Caco-2 (cell line): ENCODE results near the gene BTBD3. TPM values are rescaled to one million over a fixed set of nuclear protein-coding genes. Genes with fewer than 3 reads are reported as not detected.

Source experiments
- BruUV-seq: library from RNA; stranded (reverse); fragments of 400-500 nt; replicated peaks from 2 replicates; lab custom pipeline; 2021; lab: Mats Ljungman, UMichigan
- CTCF ChIA-PET: fragments of 300-600 bp; sonication (Branson Sonifier 250); formaldehyde crosslinking; loops from one replicate; lab custom pipeline; 2022; ENCODE audit warnings: antibody characterized with exemption; lab: Charles Lee
- POLR2A ChIA-PET: fragments of 300-600 bp; sonication (Branson Sonifier 250); formaldehyde crosslinking; loops from one replicate; lab custom pipeline; 2022; ENCODE audit warnings: antibody characterized with exemption; lab: Charles Lee
- DNase-seq, 2 experiments: peaks; one replicate each; pipeline versions ENCODE4 v3.0.0 to v3.0.0-alpha.2; 2020 to 2022
- H3K27me3 ChIP-seq: replicated peaks from 2 replicates; pipeline ENCODE4 v1.6.0; 2011; ENCODE audit warnings: low read length; ENCODE audit not compliant: control insufficient read depth, insufficient read depth
- H3K36me3 ChIP-seq: 2 replicates; pipeline ENCODE4 v1.5.1; 2011; ENCODE audit warnings: low read length; ENCODE audit not compliant: control insufficient read depth, insufficient read depth
- H3K4me1 ChIP-seq: fragments of 250-450 bp; sonication (Bioruptor Pico); 2 replicates; pipeline ENCODE4 v1.5.1; 2020; ENCODE audit warnings: mild to moderate bottlenecking
- H3K4me3 ChIP-seq: 2 replicates; pipeline ENCODE4 v1.5.1; 2011; ENCODE audit warnings: low read depth, mild to moderate bottlenecking, control low read depth, low read length
- H3K9me3 ChIP-seq: fragments of 250-450 bp; sonication (Bioruptor Pico); 2 replicates; pipeline ENCODE4 v1.5.1; 2020; ENCODE audit warnings: mild to moderate bottlenecking, moderate library complexity
- H3K27ac Mint-ChIP-seq: one replicate; pipeline ENCODE4 v1.8.0; 2022; ENCODE audit warnings: mixed read lengths; ENCODE audit not compliant: unreplicated experiment
- H3K27me3 Mint-ChIP-seq: one replicate; pipeline ENCODE4 v1.8.0; 2022; ENCODE audit warnings: mixed read lengths; ENCODE audit not compliant: insufficient read depth, unreplicated experiment
- H3K36me3 Mint-ChIP-seq: one replicate; pipeline ENCODE4 v1.8.0; 2022; ENCODE audit warnings: mild to moderate bottlenecking, mixed read lengths; ENCODE audit not compliant: insufficient read depth, unreplicated experiment
- H3K4me1 Mint-ChIP-seq: one replicate; pipeline ENCODE4 v1.8.0; 2022; ENCODE audit warnings: low read depth, mixed read lengths; ENCODE audit not compliant: unreplicated experiment
- H3K4me3 Mint-ChIP-seq: one replicate; pipeline ENCODE4 v1.8.0; 2022; ENCODE audit warnings: mild to moderate bottlenecking, moderate library complexity, mixed read lengths; ENCODE audit not compliant: unreplicated experiment
- H3K9me3 Mint-ChIP-seq: one replicate; pipeline ENCODE4 v1.8.0; 2022; ENCODE audit warnings: mixed read lengths; ENCODE audit not compliant: unreplicated experiment
- CTCF ChIP-seq, 2 experiments: fragments of 200-600 bp in 1 of 2; IDR thresholded peaks; 1 replicate in 1 of 2; 2 replicates in 1 of 2; pipeline versions ENCODE4 v1.5.1 to v1.8.0; 2011 to 2022; ENCODE audit warnings: antibody characterized with exemption in 1 of 2, control low read depth in 1 of 2, inconsistent platforms in 1 of 2, low read depth in 1 of 2, low read length in 1 of 2, mild to moderate bottlenecking in 1 of 2, moderate library complexity in 1 of 2; ENCODE audit not compliant: insufficient read depth in 1 of 2, severe bottlenecking in 1 of 2, unreplicated experiment in 1 of 2
- intact Hi-C: fragments of 100-400 bp; cut with micrococcal nuclease; formaldehyde crosslinking; loops from one replicate; pipeline ENCODE4 v1.10.0; 2022; ENCODE audit not compliant: unreplicated experiment
- total RNA-seq: library from RNA; stranded (reverse); gene quantifications from 2 replicates; pipeline ENCODE4 v1.2.3, GENCODE V29; 2022

The BTBD3 gene
- total RNA-seq, 1 experiment from 2014 or later: 44.1 TPM

DNA sequence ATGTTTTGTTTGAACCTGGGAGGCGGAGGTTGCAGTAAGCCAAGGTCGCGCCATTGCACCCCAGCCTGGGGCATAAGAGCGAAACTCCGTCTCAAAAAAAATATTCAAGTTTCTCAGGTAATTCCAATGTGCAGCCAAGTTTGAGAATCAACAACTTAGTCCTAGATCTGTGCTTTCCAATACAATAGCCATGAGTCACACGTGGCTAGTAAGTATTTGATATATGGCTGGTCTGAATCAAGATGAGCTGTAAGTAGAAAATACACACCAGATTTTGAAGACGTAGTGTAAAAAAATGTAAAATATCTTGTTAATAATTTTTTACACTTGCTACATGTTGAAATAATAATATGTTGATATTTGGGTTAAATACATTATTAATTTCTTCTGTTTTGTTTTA, 35.0 kb upstream of the BTBD3 start:
- H3K4me3 Mint-ChIP-seq: no peak overlapping the region
- intact Hi-C loops: no loop called here
- no peaks in the 10 kb centered on the region for H3K4me1 Mint-ChIP-seq
- no peaks in the 10 kb centered on the region for H3K9me3 ChIP-seq
- H3K27me3 Mint-ChIP-seq: no peaks in the 10 kb centered on the region
- H3K4me1 ChIP-seq: peaks cover 5% of the 10 kb centered on the region
- no peaks in the 10 kb centered on the region for H3K36me3 ChIP-seq
- no TSS peak for BruUV-seq
- no peaks in the 10 kb centered on the region for H3K9me3 Mint-ChIP-seq
- no peaks in the 10 kb centered on the region for H3K27me3 ChIP-seq
- DNase-seq: no peak
- H3K27ac Mint-ChIP-seq: no peak overlapping the region
- H3K36me3 Mint-ChIP-seq: no peaks in the 10 kb centered on the region
- POLR2A ChIA-PET: no interaction called here
- CTCF ChIA-PET: no interaction called here
- no peak for TF ChIP-seq CTCF (IDR thresholded peaks at IDR 0.05; ENCODE audit: insufficient read depth in 1 of 2, low read depth in 1 of 2, low read length in 1 of 2, severe bottlenecking in 1 of 2, unreplicated experiment in 1 of 2)
- H3K4me3 ChIP-seq: no peak overlapping the region

- no peak overlapping the region for H3K4me3 Mint-ChIP-seq
- peaks cover 20% of the 10 kb centered on the region for H3K4me1 Mint-ChIP-seq
- Histone ChIP-seq H3K36me3 (no peaks in the 10 kb centered on the region), H3K4me3 (no peak overlapping the region), H3K27me3 (no peaks in the 10 kb centered on the region), H3K4me1 (peaks cover 6% of the 10 kb centered on the region; the same call in 1 of the 2 replicates), H3K9me3 (no peaks in the 10 kb centered on the region)
- no peak for DNase-seq
- H3K27ac Mint-ChIP-seq: no peak overlapping the region
- no TSS peak for BruUV-seq
- no peak for TF ChIP-seq CTCF (IDR thresholded peaks at IDR 0.05; ENCODE audit: insufficient read depth in 1 of 2, low read depth in 1 of 2, low read length in 1 of 2, severe bottlenecking in 1 of 2, unreplicated experiment in 1 of 2)
- peaks cover 6% of the 10 kb centered on the region for H3K36me3 Mint-ChIP-seq
- CTCF ChIA-PET: no interaction called here
- H3K27me3 Mint-ChIP-seq: no peaks in the 10 kb centered on the region
- intact Hi-C loops: no loop called here
- POLR2A ChIA-PET: no interaction called here
- no peaks in the 10 kb centered on the region for H3K9me3 Mint-ChIP-seq
These were observed 29.0 kb upstream of the BTBD3 start for GRCh38 chr20:11888648-11889047.

GRCh38 chr20:11890331-11891076, 27.2 kb upstream of the BTBD3 start:
- no peaks in the 10 kb centered on the region for H3K27me3 ChIP-seq
- ChIA-PET POLR2A (no interaction called here), CTCF (interaction anchor here (0.7 kb wide), 1 partner anchor 305 kb away, joined by 3 read pairs; no protein-coding TSS in a partner anchor)
- DNase-seq: peak; percentile 96 to 97
- H3K36me3 ChIP-seq: no peaks in the 10 kb centered on the region
- intact Hi-C loops: loop anchor here (5.0 to 10.0 kb wide), 2 partner anchors 213 to 1004 kb away; no protein-coding TSS in a partner anchor
- Mint-ChIP-seq H3K4me1 (peaks cover 20% of the 10 kb centered on the region), H3K9me3 (no peaks in the 10 kb centered on the region), H3K36me3 (peaks cover 6% of the 10 kb centered on the region), H3K27me3 (no peaks in the 10 kb centered on the region), H3K4me3 (peak overlapping the region; percentile 75), H3K27ac (peak overlapping the region; percentile 72)
- peaks cover 10% of the 10 kb centered on the region; the same call in 1 of the 2 replicates for H3K4me1 ChIP-seq
- no peaks in the 10 kb centered on the region for H3K9me3 ChIP-seq
- no TSS peak for BruUV-seq
- no peak for TF ChIP-seq CTCF (IDR thresholded peaks at IDR 0.05; ENCODE audit: insufficient read depth in 1 of 2, low read depth in 1 of 2, low read length in 1 of 2, severe bottlenecking in 1 of 2, unreplicated experiment in 1 of 2)
- H3K4me3 ChIP-seq: peak overlapping the region; percentile 85
